ENCODE data around the gene PDAP1.
A peak's percentile ranks its signal among the peaks of the same experiment; 100 is the strongest.
"Not testable (repeated sequence)": the region's sequence is repeated elsewhere in the genome, so short reads cannot be mapped to it uniquely, and the experiment has no call there.

PDAP1 gene

GRCh38 chr7:99386584-99387238, 21.7 kb downstream of the PDAP1 start:
- no peaks in the 10 kb centered on the region for H3K27me3 ChIP-seq (ENCODE audit: insufficient read depth, low read length)
- peaks cover 15% of the 10 kb centered on the region for H3K36me3 ChIP-seq (ENCODE audit: insufficient read depth, low read length)
- H3K27ac ChIP-seq (ENCODE audit: low read depth, low read length), result no peak overlapping the region
- peaks cover 2% of the 10 kb centered on the region for H3K4me1 ChIP-seq (ENCODE audit: control insufficient read depth, insufficient read depth, low read length, unreplicated experiment)
- no peak overlapping the region for H3K4me3 ChIP-seq (ENCODE audit: low read depth, low read length)
- peaks cover 32% of the 10 kb centered on the region for H3K79me2 ChIP-seq (ENCODE audit: control insufficient read depth, insufficient read depth, low read length, unreplicated experiment)
- no peak overlapping the region for H2AFZ ChIP-seq (ENCODE audit: low read length, unreplicated experiment)

DNA sequence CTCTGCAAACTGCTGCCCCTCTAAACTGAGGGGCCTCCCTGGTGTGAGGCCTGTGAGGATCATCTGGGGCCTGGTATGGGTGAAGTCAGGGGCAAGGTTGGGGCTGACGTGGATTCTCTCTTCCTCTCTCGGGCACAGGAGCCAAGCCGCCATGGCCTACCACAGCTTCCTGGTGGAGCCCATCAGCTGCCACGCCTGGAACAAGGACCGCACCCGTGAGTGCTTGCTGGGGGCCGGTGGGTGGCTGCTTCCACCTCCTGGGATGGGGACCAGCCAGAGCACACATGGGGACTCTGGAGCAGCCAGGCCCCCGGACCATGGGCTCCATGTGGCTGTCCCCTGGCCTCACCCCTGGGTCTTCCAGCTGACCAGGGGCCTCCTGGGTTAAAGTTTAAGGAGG, 22.8 kb downstream of the PDAP1 start:
- Histone ChIP-seq H3K36me3 (ENCODE audit: insufficient read depth, low read length) (peaks cover 8% of the 10 kb centered on the region), H3K27ac (ENCODE audit: low read depth, low read length) (no peak overlapping the region), H2AFZ (ENCODE audit: low read length, unreplicated experiment) (no peak overlapping the region), H3K27me3 (ENCODE audit: insufficient read depth, low read length) (no peaks in the 10 kb centered on the region), H3K4me1 (ENCODE audit: control insufficient read depth, insufficient read depth, low read length, unreplicated experiment) (peaks cover 14% of the 10 kb centered on the region), H3K4me3 (ENCODE audit: low read depth, low read length) (no peak overlapping the region), H3K79me2 (ENCODE audit: control insufficient read depth, insufficient read depth, low read length, unreplicated experiment) (peaks cover 44% of the 10 kb centered on the region)

DNA sequence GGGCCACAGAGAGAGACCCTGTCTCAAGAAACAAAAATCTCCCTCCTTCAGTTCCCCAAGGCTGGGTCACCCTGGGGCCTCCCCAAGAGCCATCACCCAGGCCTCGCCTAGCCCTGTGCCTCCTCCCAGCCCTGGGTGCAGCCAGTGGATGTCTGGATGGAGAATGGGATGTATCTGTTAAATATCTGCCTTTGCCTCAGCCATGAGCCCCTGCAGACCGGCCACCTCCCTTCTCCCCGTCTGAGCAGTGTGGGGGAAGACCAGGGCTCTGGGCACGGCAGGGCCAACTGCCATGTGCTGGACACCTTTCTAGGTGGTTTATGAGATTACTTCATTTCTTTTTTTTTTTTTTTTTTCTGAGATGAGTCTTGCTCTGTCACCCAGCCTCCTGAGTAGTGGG, 23.9 kb downstream of the PDAP1 start:
- H3K36me3 ChIP-seq (ENCODE audit: insufficient read depth, low read length), result peaks cover 5% of the 10 kb centered on the region
- no peaks in the 10 kb centered on the region for H3K27me3 ChIP-seq (ENCODE audit: insufficient read depth, low read length)
- H3K79me2 ChIP-seq (ENCODE audit: control insufficient read depth, insufficient read depth, low read length, unreplicated experiment), result peaks cover 54% of the 10 kb centered on the region
- no peak overlapping the region for H2AFZ ChIP-seq (ENCODE audit: low read length, unreplicated experiment)
- H3K4me1 ChIP-seq (ENCODE audit: control insufficient read depth, insufficient read depth, low read length, unreplicated experiment), result peaks cover 24% of the 10 kb centered on the region
- H3K4me3 ChIP-seq (ENCODE audit: low read depth, low read length), result no peak overlapping the region
- H3K27ac ChIP-seq (ENCODE audit: low read depth, low read length), result no peak overlapping the region

DNA sequence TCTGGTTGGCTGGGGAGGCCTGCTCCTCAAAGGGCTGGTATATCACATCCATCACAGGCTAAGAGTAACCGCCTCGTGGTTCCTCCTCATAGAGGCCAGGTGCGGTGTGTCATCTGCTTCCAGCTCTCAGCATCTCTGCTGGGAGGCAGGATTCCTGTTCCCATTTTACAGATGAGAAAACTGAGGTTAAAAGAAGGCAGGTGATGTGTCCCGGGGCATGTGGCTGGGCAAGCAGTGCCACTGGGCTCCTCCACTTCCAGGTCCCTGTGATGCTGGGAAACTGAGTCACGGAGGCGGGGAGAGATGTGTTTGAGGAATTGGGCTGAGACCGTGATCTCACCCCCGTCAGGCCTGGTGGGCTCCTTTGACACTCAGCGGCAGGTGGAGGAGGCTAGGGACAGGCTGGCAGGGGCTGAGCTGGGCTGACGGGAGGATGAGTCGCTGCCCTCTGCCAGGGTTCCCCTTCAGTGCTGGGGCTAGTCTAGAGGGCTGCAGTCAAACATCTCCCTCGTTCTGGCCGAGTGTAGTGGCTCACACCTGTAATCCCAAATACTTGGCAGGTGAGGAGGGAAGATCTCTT, 24.5 kb downstream of the PDAP1 start:
- no peak overlapping the region for H3K27ac ChIP-seq (ENCODE audit: low read depth, low read length)
- H2AFZ ChIP-seq (ENCODE audit: low read length, unreplicated experiment), result no peak overlapping the region
- H3K36me3 ChIP-seq (ENCODE audit: insufficient read depth, low read length), result peaks cover 5% of the 10 kb centered on the region; the same call in 1 of the 2 replicates
- no peak overlapping the region for H3K4me3 ChIP-seq (ENCODE audit: low read depth, low read length)
- peaks cover 30% of the 10 kb centered on the region for H3K4me1 ChIP-seq (ENCODE audit: control insufficient read depth, insufficient read depth, low read length, unreplicated experiment)
- H3K79me2 ChIP-seq (ENCODE audit: control insufficient read depth, insufficient read depth, low read length, unreplicated experiment), result peaks cover 55% of the 10 kb centered on the region
- no peaks in the 10 kb centered on the region for H3K27me3 ChIP-seq (ENCODE audit: insufficient read depth, low read length)

DNA sequence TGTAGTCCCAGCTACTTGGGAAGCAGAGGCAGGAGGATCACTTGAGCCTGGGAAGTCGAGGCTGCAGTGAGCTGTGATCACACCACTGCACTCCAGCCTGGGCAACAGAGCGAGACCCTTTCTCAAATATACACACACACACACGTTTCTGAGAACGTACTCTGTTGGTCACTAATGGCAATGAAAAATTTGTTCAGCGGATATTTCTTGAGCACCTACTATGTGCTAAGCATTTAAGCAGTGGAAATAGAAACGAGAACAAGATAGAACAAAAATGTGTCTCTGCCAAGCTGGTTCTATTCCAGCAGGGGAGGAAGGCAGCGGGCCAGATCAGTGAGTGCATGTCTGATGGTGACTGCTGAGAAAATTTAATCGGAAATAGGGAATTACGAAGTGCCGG, 25.2 kb downstream of the PDAP1 start:
- H3K36me3 ChIP-seq (ENCODE audit: insufficient read depth, low read length), result peaks cover 4% of the 10 kb centered on the region; the same call in 1 of the 2 replicates
- H3K4me1 ChIP-seq (ENCODE audit: control insufficient read depth, insufficient read depth, low read length, unreplicated experiment), result peaks cover 31% of the 10 kb centered on the region

DNA sequence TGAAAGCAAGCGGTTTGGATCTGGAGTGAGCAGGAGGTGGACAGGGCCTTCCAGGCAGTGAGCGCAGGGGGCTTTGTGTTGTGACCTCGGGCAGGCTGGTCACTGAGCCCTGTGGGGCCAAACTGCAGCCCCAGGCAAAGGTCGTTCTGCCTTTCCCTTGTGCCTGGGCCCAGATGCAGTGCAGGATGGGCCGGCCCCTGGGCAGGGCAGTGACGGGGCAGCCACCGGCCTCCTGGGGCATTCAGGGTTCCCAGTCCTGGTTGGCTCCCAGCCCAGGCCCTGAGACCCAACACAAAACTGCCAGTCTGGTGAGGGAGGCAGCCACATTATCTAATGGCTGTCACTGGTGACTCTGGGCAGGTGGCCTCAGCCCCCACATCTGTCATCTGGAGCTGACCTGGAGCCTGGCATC, 26.7 kb downstream of the PDAP1 start:
- Histone ChIP-seq H3K4me3 (ENCODE audit: low read depth, low read length) (no peak overlapping the region), H2AFZ (ENCODE audit: low read length, unreplicated experiment) (no peak overlapping the region), H3K4me1 (ENCODE audit: control insufficient read depth, insufficient read depth, low read length, unreplicated experiment) (peaks cover 31% of the 10 kb centered on the region), H3K27ac (ENCODE audit: low read depth, low read length) (peak overlapping the region; percentile 97; the same call in 1 of the 2 replicates), H3K36me3 (ENCODE audit: insufficient read depth, low read length) (no peaks in the 10 kb centered on the region), H3K27me3 (ENCODE audit: insufficient read depth, low read length) (no peaks in the 10 kb centered on the region), H3K79me2 (ENCODE audit: control insufficient read depth, insufficient read depth, low read length, unreplicated experiment) (peaks cover 69% of the 10 kb centered on the region)

More for the DNA sequence above, 25.2 kb downstream of the PDAP1 start:
- H3K79me2 ChIP-seq (ENCODE audit: control insufficient read depth, insufficient read depth, low read length, unreplicated experiment), result peaks cover 55% of the 10 kb centered on the region
- no peak overlapping the region for H2AFZ ChIP-seq (ENCODE audit: low read length, unreplicated experiment)
- no peaks in the 10 kb centered on the region for H3K27me3 ChIP-seq (ENCODE audit: insufficient read depth, low read length)
- H3K27ac ChIP-seq (ENCODE audit: low read depth, low read length), result no peak overlapping the region
- no peak overlapping the region for H3K4me3 ChIP-seq (ENCODE audit: low read depth, low read length)

DNA sequence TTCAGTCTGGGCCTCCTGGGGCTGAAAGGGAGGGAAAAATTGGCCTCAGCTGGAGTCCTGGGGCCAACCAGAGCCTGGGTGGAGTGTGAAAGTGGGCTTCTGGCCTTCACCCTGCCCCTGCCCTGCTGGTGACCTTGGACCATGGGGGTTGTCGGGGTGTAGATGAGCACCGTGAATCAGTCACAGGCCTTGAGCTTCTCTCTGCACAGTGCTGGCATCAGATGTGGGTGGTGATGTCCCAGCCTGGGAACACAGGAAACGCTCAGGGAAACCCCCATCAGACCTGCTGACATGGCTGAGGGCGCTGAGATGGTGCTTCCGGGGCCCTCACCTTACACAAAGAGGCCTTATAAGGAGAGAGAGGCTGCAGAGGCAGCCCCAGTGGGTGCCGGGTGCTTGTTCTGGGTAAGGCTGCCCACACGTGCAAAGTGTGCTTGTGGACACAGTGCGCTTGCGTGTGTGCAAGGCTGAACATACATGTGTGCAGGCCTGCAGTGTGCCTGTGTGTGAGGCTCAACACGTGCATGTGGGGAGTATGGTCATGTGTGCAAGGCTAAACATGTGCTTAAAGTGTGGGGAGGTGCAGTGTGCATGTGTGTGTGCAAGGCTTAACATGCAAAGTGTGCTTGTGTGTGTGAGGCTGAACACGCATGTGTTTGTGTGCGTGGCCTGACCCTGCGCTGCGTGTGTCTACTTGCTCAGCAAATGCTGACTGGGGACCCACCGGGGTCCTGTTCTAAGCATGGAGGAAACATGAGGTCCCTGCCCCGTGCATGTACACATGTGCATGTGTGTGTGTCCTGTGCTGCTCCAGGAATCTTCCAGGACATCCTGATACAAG, 27.4 kb downstream of the PDAP1 start:
- H2AFZ ChIP-seq (ENCODE audit: low read length, unreplicated experiment), result no peak overlapping the region
- H3K4me3 ChIP-seq (ENCODE audit: low read depth, low read length), result peak overlapping the region; percentile 54; the same call in 1 of the 2 replicates
- peaks cover 75% of the 10 kb centered on the region for H3K79me2 ChIP-seq (ENCODE audit: control insufficient read depth, insufficient read depth, low read length, unreplicated experiment)
- no peaks in the 10 kb centered on the region for H3K27me3 ChIP-seq (ENCODE audit: insufficient read depth, low read length)
- H3K27ac ChIP-seq (ENCODE audit: low read depth, low read length), result peak overlapping the region; percentile 97
- peaks cover 31% of the 10 kb centered on the region for H3K4me1 ChIP-seq (ENCODE audit: control insufficient read depth, insufficient read depth, low read length, unreplicated experiment)
- H3K36me3 ChIP-seq (ENCODE audit: insufficient read depth, low read length), result no peaks in the 10 kb centered on the region

- peak overlapping the region; percentile 54 for H3K4me3 ChIP-seq (ENCODE audit: low read depth, low read length)
- no peaks in the 10 kb centered on the region for H3K27me3 ChIP-seq (ENCODE audit: insufficient read depth, low read length)
- no peaks in the 10 kb centered on the region for H3K36me3 ChIP-seq (ENCODE audit: insufficient read depth, low read length)
- H3K4me1 ChIP-seq (ENCODE audit: control insufficient read depth, insufficient read depth, low read length, unreplicated experiment), result peaks cover 31% of the 10 kb centered on the region
- peak overlapping the region; percentile 97 for H3K27ac ChIP-seq (ENCODE audit: low read depth, low read length)
- peaks cover 79% of the 10 kb centered on the region for H3K79me2 ChIP-seq (ENCODE audit: control insufficient read depth, insufficient read depth, low read length, unreplicated experiment)
- no peak overlapping the region for H2AFZ ChIP-seq (ENCODE audit: low read length, unreplicated experiment)
These were observed 28.2 kb downstream of the PDAP1 start for GRCh38 chr7:99380032-99380822.

- Histone ChIP-seq H3K27ac (ENCODE audit: low read depth, low read length) (peak overlapping the region; percentile 97), H3K4me3 (ENCODE audit: low read depth, low read length) (peak overlapping the region; percentile 54), H3K4me1 (ENCODE audit: control insufficient read depth, insufficient read depth, low read length, unreplicated experiment) (peaks cover 31% of the 10 kb centered on the region), H3K79me2 (ENCODE audit: control insufficient read depth, insufficient read depth, low read length, unreplicated experiment) (peaks cover 82% of the 10 kb centered on the region)
- H3K36me3 ChIP-seq (ENCODE audit: insufficient read depth, low read length); H2AFZ ChIP-seq (ENCODE audit: low read length, unreplicated experiment); H3K27me3 ChIP-seq (ENCODE audit: insufficient read depth, low read length): not testable (repeated sequence)
These were observed 28.7 kb downstream of the PDAP1 start for GRCh38 chr7:99379693-99380031.

DNA sequence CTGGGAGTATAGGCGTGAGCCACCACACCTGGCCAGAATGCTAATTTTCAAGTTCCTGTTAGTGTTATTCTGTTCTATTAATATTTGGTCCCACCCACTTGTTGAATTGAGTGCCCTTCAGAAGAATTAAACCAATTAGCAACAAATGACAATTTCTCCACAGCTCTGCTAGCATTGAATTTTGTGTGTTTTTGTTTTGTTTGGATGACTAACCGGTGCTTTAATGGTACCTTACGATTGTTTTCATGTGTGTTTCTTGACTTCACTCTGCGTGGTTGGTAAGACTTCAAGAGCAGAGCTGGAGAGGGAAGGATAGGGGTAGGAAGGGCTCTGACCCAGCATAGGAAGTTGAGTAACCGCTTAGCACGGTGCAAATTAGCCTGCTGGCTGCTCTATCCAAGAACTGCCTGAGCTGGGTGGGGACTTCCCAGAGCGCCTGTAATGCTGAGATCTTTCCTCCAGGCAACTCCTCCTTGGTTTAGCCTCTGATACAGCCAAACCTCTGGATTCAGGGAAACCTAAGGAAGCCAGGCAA, 29.3 kb downstream of the PDAP1 start:
- peak overlapping the region; percentile 97 for H3K27ac ChIP-seq (ENCODE audit: low read depth, low read length)
- H3K36me3 ChIP-seq (ENCODE audit: insufficient read depth, low read length), result no peaks in the 10 kb centered on the region
- H2AFZ ChIP-seq (ENCODE audit: low read length, unreplicated experiment), result no peak overlapping the region
- no peaks in the 10 kb centered on the region for H3K27me3 ChIP-seq (ENCODE audit: insufficient read depth, low read length)
- H3K4me3 ChIP-seq (ENCODE audit: low read depth, low read length), result peak overlapping the region; percentile 54
- peaks cover 77% of the 10 kb centered on the region for H3K79me2 ChIP-seq (ENCODE audit: control insufficient read depth, insufficient read depth, low read length, unreplicated experiment)
- H3K4me1 ChIP-seq (ENCODE audit: control insufficient read depth, insufficient read depth, low read length, unreplicated experiment), result peaks cover 31% of the 10 kb centered on the region

Data from ACC112 (cell line).